Progenitor cell of endocrine pancreas (in vitro differentiated cells): ENCODE data around the gene GRIA4. TPM values are rescaled to one million over a fixed set of nuclear protein-coding genes. Genes with fewer than 3 reads are reported as not detected.

Experiments used
- DNase-seq: peaks from one replicate; pipeline ENCODE4 v3.0.0; 2021; ENCODE audit warnings: low spot score; ENCODE audit not compliant: unreplicated experiment
- H3K27ac Mint-ChIP-seq: 2 replicates; pipeline ENCODE4 v1.8.0; 2021; ENCODE audit warnings: mild to moderate bottlenecking, moderate library complexity, mixed read lengths
- H3K27me3 Mint-ChIP-seq: 2 replicates; pipeline ENCODE4 v1.8.0; 2021; ENCODE audit warnings: mixed read lengths
- H3K36me3 Mint-ChIP-seq: 2 replicates; pipeline ENCODE4 v1.8.0; 2022; ENCODE audit warnings: mixed read lengths; ENCODE audit not compliant: insufficient read depth
- H3K4me1 Mint-ChIP-seq: 2 replicates; pipeline ENCODE4 v1.8.0; 2021; ENCODE audit warnings: low read depth, mixed read lengths
- H3K4me3 Mint-ChIP-seq: 2 replicates; pipeline ENCODE4 v1.8.0; 2021; ENCODE audit warnings: low read depth, mild to moderate bottlenecking, moderate library complexity, mixed read lengths
- H3K9me3 Mint-ChIP-seq: 2 replicates; pipeline ENCODE4 v1.8.0; 2021; ENCODE audit warnings: low read depth, mixed read lengths
- CTCF ChIP-seq: fragments of 200-600 bp; sonication (generic); IDR thresholded peaks from one replicate; pipeline ENCODE4 v1.5.0; 2021; ENCODE audit warnings: antibody characterized with exemption, mild to moderate bottlenecking; ENCODE audit not compliant: unreplicated experiment
- total RNA-seq: library from RNA; stranded (reverse); gene quantifications from 2 replicates; pipeline ENCODE4 v1.2.1, GENCODE V29; 2021

GRIA4 gene
- total RNA-seq, 1 donor from 2014 or later, result 1.3 TPM

DNA sequence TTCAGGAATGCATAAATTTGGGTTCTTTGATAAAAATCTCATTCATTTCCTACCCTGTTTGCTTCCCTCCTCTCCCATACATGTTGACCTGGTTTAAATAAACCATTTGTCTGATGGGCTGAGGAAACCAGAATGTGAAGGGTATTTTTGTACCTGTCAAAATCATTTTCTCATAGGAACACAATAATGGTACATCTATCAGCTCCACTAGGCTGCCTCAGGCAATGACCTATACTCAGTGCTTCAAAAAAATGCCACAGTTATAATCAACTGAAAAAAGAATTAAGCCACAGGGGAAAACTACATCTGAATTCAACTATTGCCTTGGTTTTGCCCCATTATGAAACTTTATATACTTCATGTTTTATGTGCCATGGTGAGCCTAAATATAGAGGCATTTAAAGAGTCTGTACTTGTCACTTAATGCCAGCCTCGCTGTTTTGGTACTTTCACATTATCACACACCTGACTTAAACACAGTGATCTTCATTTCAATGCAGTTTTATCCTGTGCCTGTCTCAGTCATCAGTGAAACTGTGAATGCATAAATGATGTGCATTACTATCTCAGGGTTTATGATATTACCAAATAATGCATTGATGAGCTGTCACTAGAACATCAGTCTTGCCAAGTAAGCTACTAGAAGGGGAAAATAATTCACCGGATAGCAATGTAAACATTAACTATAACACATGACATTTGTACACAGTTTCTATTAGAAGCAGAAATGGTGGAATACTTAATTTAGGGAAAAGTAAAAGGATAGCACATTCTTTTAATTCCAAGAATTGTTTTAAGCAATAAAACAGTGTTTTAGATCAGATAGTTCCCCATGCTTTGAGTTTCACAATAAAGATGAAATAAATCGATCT is 319.4 kb downstream of the GRIA4 start:
- Mint-ChIP-seq H3K27ac (no peak overlapping the region), H3K27me3 (no peaks in the 10 kb centered on the region), H3K36me3 (no peaks in the 10 kb centered on the region), H3K4me1 (peaks cover 10% of the 10 kb centered on the region), H3K9me3 (no peaks in the 10 kb centered on the region), H3K4me3 (no peak overlapping the region)
- TF ChIP-seq CTCF, result no peak
- no peak for DNase-seq

- TF ChIP-seq CTCF, result no peak
- no peak for DNase-seq
- H3K4me3 Mint-ChIP-seq, result no peak overlapping the region
These were observed 323.8 kb downstream of the GRIA4 start for GRCh38 chr11:105933695-105934094.

DNA sequence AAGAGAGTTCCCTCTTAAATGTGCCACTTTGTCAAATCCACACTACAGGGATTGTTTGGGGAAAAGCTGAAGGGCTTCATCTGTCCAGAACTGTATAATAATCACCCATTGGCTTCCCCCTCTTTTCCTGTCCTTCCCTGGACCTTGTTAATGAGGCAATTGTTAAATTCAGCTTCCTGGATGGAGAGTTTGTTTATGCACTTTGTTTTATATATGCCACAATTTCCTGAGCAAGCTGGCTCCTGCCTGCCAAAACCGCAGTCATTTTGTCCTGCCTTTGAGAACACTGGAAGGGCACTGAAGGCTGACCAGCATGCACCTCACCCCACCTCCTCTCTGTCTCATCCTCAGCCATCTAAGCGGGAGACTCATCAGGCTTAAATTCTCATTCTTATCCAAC is 325.9 kb downstream of the GRIA4 start:
- no peak overlapping the region for H3K27ac Mint-ChIP-seq
- TF ChIP-seq CTCF, result no peak
- no peaks in the 10 kb centered on the region for H3K27me3 Mint-ChIP-seq
- no peak overlapping the region for H3K4me3 Mint-ChIP-seq
- no peak for DNase-seq
- H3K36me3 Mint-ChIP-seq, result no peaks in the 10 kb centered on the region
- H3K4me1 Mint-ChIP-seq, result peaks cover 23% of the 10 kb centered on the region
- no peaks in the 10 kb centered on the region for H3K9me3 Mint-ChIP-seq

More at GRCh38 chr11:105933695-105934094, 323.8 kb downstream of the GRIA4 start:
- H3K4me1 Mint-ChIP-seq, result peaks cover 33% of the 10 kb centered on the region
- no peak overlapping the region for H3K27ac Mint-ChIP-seq
- H3K9me3 Mint-ChIP-seq, result no peaks in the 10 kb centered on the region
- no peaks in the 10 kb centered on the region for H3K36me3 Mint-ChIP-seq
- no peaks in the 10 kb centered on the region for H3K27me3 Mint-ChIP-seq

DNA sequence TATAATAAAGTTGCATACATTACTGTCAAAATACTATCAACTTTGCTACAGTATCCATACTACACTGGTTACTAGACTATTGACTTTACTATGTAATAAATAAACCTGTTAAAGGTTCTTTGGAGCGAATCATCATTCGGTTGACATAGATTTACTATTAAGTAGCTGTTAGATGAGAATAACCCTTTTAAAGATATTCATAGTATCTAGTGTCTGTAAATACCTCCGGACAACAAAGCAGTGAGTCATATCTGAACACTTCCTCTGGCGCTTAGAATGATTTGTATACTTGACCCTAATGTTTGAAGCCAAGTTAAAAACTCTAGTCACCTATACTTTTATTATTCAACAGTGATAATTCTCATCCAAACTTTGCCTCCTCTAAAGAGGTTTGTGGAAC is 327.5 kb downstream of the GRIA4 start:
- H3K36me3 Mint-ChIP-seq, result no peaks in the 10 kb centered on the region
- H3K9me3 Mint-ChIP-seq, result no peaks in the 10 kb centered on the region
- DNase-seq, result no peak
- TF ChIP-seq CTCF, result no peak
- no peak overlapping the region for H3K4me3 Mint-ChIP-seq
- no peaks in the 10 kb centered on the region for H3K27me3 Mint-ChIP-seq
- H3K27ac Mint-ChIP-seq, result no peak overlapping the region
- peaks cover 23% of the 10 kb centered on the region for H3K4me1 Mint-ChIP-seq

GRCh38 chr11:105937738-105938137 is 327.9 kb downstream of the GRIA4 start:
- no peak for TF ChIP-seq CTCF
- Mint-ChIP-seq H3K36me3 (no peaks in the 10 kb centered on the region), H3K4me1 (peaks cover 23% of the 10 kb centered on the region), H3K27ac (no peak overlapping the region), H3K9me3 (no peaks in the 10 kb centered on the region), H3K4me3 (no peak overlapping the region), H3K27me3 (no peaks in the 10 kb centered on the region)
- DNase-seq, result no peak
